AG04450 (cell line): ENCODE results near the gene RAMP1. TPM values are rescaled to one million over a fixed set of nuclear protein-coding genes. Genes with fewer than 3 reads are reported as not detected.

ENCODE experiments used
- CTCF ChIA-PET: fragments of 300-600, 350-600 bp; formaldehyde crosslinking; extraction: SDS; loops from one replicate; lab custom pipeline; 2022; ENCODE audit warnings: antibody characterized with exemption, inconsistent platforms; lab: Charles Lee
- POLR2A ChIA-PET: fragments of 350-600 bp; formaldehyde crosslinking; extraction: SDS; loops from one replicate; lab custom pipeline; 2021; ENCODE audit warnings: antibody characterized with exemption, inconsistent platforms; lab: Yijun Ruan, JAX
- DNase-seq: peaks from one replicate; pipeline ENCODE4 v3.0.0-alpha.2; 2011; ENCODE audit warnings: low read depth, low spot score
- H3K27ac ChIP-seq: one replicate; pipeline ENCODE4 v1.5.1; 2012; ENCODE audit warnings: low read depth, low read length, control low read depth
- H3K27me3 ChIP-seq: one replicate; pipeline ENCODE4 v1.6.0; 2012; ENCODE audit warnings: low read length; ENCODE audit not compliant: control insufficient read depth, insufficient read depth
- H3K4me3 ChIP-seq: 2 replicates; pipeline ENCODE4 v1.5.1; 2011; ENCODE audit warnings: mild to moderate bottlenecking, low read depth, low read length, control low read depth
- H3K9me3 ChIP-seq: 2 replicates; pipeline ENCODE4 v1.5.1; 2012; ENCODE audit warnings: low read length; ENCODE audit not compliant: control insufficient read depth, insufficient read depth
- CTCF ChIP-seq: IDR thresholded peaks from 2 replicates; pipeline ENCODE4 v1.5.1; 2011; ENCODE audit warnings: low read depth, low read length, control low read depth, inconsistent platforms
- polyA plus RNA-seq: library from polyadenylated mRNA; depleted of rRNA; stranded (reverse); fragments of >200 nt; gene quantifications from 2 replicates; pipeline ENCODE4 v1.2.3, GENCODE V29; 2011

The RAMP1 gene
- polyA plus RNA-seq, 1 experiment = 26.5 TPM

- Histone ChIP-seq H3K4me3 (no peak overlapping the region), H3K27ac (peak overlapping the region; percentile 57)
Measured at GRCh38 chr2:237874585-237875161, 15.2 kb downstream of the RAMP1 start.

GRCh38 chr2:237875256-237876060, 16.0 kb downstream of the RAMP1 start:
- H3K27ac ChIP-seq = peak overlapping the region; percentile 21
- POLR2A ChIA-PET = interaction anchor here (0.6 to 1.0 kb wide), 2 partner anchors 30 to 294 kb away, joined by 3 read pairs; no protein-coding TSS in a partner anchor

More at GRCh38 chr2:237874585-237875161, 15.2 kb downstream of the RAMP1 start:
- ChIA-PET CTCF (interaction anchor here (0.7 kb wide), 1 partner anchor 389 kb away, joined by 3 read pairs; no protein-coding TSS in a partner anchor), POLR2A (interaction anchor here (0.6 to 1.0 kb wide), 2 partner anchors 30 to 295 kb away, joined by 3 read pairs; no protein-coding TSS in a partner anchor)
- no peaks in the 10 kb centered on the region for H3K27me3 ChIP-seq
- TF ChIP-seq CTCF = no peak
- H3K9me3 ChIP-seq = peaks cover 2% of the 10 kb centered on the region; the same call in 1 of the 2 replicates
- no peak for DNase-seq

GRCh38 chr2:237876061-237876526, 16.7 kb downstream of the RAMP1 start:
- Histone ChIP-seq H3K27me3 (no peaks in the 10 kb centered on the region), H3K4me3 (no peak overlapping the region), H3K27ac (no peak overlapping the region), H3K9me3 (no peaks in the 10 kb centered on the region; the same call in 1 of the 2 replicates)
- TF ChIP-seq CTCF = no peak
- ChIA-PET CTCF (interaction anchor here (0.6 kb wide), 1 partner anchor 909 kb away, joined by 3 read pairs; no protein-coding TSS in a partner anchor), POLR2A (interaction anchor here (0.6 kb wide), 1 partner anchor 53 kb away, joined by 11 read pairs; no protein-coding TSS in a partner anchor)
- no peak for DNase-seq

More at GRCh38 chr2:237875256-237876060, 16.0 kb downstream of the RAMP1 start:
- H3K9me3 ChIP-seq = no peaks in the 10 kb centered on the region; the same call in 1 of the 2 replicates
- CTCF ChIA-PET = interaction anchor here (0.7 kb wide), 1 partner anchor 388 kb away, joined by 3 read pairs; no protein-coding TSS in a partner anchor
- TF ChIP-seq CTCF = no peak
- H3K4me3 ChIP-seq = no peak overlapping the region
- H3K27me3 ChIP-seq = no peaks in the 10 kb centered on the region
- no peak for DNase-seq

GRCh38 chr2:237876532-237876931, 17.1 kb downstream of the RAMP1 start:
- no peak for TF ChIP-seq CTCF
- Histone ChIP-seq H3K9me3 (no peaks in the 10 kb centered on the region; the same call in 1 of the 2 replicates), H3K27me3 (no peaks in the 10 kb centered on the region), H3K4me3 (no peak overlapping the region), H3K27ac (no peak overlapping the region)
- CTCF ChIA-PET = interaction anchor here (0.6 kb wide), 1 partner anchor 908 kb away, joined by 3 read pairs; no protein-coding TSS in a partner anchor
- POLR2A ChIA-PET = interaction anchor here (0.6 kb wide), 1 partner anchor 52 kb away, joined by 11 read pairs; no protein-coding TSS in a partner anchor
- no peak for DNase-seq
